Activated CD4-positive, alpha-beta T cell treated with anti-CD3 and anti-CD28 coated beads for 1 hour (primary cell): ENCODE measurements around the gene KRT222.

Experiments used
- DNase-seq: peaks from one replicate; pipeline ENCODE4 v3.0.0-alpha.2; 2020

The KRT222 gene

GRCh38 chr17:40614431-40615067 lies 50.4 kb downstream of the KRT222 start:
- no peak for DNase-seq

- DNase-seq, result no peak
Observed at GRCh38 chr17:40613467-40614154, 51.4 kb downstream of the KRT222 start.

- DNase-seq, result peak; percentile 59
Observed at GRCh38 chr17:40612599-40613244, 52.3 kb downstream of the KRT222 start.

DNA sequence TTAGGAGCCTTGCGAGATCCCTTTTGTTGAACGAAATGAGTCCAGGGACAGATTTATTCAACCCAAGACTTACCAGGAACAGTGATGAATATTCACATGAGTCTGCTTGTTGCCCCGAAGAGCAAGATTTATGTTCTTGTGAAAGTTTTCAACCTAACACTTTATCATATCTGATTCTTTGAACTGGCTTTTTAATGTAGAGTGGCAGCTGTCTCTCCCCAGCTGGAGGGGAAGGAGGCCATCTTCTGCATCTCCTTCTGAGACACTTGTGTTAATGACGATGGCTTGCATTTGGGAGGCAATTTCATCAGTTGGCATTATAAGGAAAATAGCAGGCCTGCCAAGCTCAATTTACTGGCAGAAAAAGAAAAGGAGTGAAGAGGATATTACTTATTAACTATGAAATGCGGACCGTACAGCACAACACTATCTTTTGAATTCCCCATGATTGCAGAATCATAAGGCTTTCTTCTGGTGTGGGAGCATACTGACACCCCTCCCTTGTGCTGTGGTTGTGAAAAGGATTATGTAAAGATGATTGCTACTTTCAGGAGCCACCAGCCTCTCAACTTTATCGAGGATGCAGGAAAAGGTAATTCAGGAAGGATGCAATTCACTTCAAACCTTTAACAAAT lies 53.0 kb downstream of the KRT222 start:
- no peak for DNase-seq

- DNase-seq, result no peak
Observed at GRCh38 chr17:40610359-40610758, 54.6 kb downstream of the KRT222 start.

GRCh38 chr17:40608061-40608581 lies 56.9 kb downstream of the KRT222 start:
- no peak for DNase-seq

DNA sequence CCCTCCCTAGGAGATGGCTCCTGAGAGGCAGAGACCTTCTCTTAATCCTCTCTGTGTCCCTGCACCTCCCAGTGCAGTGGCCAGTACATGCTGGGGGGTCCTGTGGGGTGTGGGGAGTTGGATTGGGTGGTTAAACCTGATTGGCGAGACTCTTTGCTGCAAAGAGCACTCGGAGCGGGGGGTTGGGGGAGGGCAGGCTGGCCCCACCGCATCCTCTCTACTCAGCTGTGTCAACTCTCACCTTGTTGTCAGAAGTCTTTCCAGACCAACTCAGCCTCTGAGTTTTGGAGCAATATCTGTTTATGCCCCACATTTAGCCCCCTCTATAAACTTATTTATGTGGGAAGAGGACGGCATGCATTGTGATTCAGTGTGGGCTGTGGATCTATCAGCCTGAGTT lies 57.3 kb downstream of the KRT222 start:
- no peak for DNase-seq

GRCh38 chr17:40606548-40607353 lies 58.2 kb downstream of the KRT222 start:
- no peak for DNase-seq

GRCh38 chr17:40605306-40605705 lies 59.7 kb downstream of the KRT222 start:
- DNase-seq, result peak; percentile 51
